Stimulated activated CD4-positive, alpha-beta T cell treated with anti-CD3 and anti-CD28 coated beads, Interleukin-4, amount 100 ng/mL, for 1 hour (primary cell): ENCODE results near the gene PLS1.
"Not testable (repeated sequence)": the region's sequence is repeated elsewhere in the genome, so short reads cannot be mapped to it uniquely, and the experiment has no call there.

Experiments
- DNase-seq: peaks from one replicate; pipeline ENCODE4 v3.0.0-alpha.2; 2020

PLS1 gene

DNA sequence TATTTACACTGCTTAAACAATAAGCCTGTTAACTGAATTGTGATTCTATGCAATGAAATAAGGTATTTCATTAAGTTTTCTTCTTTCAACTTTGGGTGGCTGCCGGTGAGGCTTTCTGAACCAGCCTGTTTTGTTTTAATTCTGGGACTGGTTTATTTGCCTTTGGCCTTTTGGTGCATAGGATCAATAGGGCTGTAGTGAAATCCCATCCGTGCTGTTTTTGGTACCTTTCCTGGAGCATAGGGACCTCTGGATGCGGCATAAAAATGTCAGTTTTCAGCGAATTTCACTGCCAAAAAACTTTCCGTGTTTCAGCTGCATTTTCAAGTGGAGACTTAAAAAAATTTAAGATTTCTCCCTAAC is 514 bp downstream of the PLS1 start:
- DNase-seq, result no peak

DNA sequence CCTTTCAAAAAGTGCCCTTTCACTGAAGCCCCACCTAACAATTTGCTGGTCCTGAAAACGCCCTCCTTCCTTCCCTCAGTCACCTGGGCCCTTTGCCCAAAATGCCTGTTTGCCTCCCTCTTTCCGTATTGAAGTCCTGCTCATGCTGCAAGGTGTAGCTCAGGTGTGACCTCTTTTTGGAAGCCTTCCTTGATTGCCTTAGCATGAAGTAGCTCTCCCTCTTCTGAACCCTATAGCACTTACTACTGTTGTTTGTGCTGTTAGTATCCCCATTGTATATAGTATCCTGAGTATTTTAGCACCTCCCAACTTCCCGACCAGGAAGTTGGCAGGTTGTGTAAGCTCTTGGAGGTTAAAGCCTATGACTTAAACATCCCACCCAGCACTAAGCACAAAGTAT is 1.7 kb downstream of the PLS1 start:
- DNase-seq, result no peak

DNA sequence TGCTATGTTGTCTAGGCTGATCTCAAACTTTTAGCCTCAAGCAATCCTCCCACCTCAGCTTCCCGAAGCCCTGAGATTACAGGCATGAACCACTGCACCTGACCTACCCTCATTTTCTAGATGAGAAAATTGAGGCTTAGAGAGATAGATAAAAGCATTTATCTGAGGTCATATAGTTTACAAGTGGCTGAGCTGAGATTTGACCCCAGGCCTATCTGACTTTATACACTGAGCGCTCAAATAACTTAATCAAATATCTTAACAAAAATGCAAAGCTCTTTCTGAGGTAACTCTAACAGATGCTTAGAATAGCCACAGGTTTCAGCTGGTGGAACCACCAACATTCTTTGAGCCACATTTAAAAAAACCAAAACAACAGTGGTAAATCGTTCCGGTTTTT is 5.5 kb downstream of the PLS1 start:
- DNase-seq, result no peak

DNA sequence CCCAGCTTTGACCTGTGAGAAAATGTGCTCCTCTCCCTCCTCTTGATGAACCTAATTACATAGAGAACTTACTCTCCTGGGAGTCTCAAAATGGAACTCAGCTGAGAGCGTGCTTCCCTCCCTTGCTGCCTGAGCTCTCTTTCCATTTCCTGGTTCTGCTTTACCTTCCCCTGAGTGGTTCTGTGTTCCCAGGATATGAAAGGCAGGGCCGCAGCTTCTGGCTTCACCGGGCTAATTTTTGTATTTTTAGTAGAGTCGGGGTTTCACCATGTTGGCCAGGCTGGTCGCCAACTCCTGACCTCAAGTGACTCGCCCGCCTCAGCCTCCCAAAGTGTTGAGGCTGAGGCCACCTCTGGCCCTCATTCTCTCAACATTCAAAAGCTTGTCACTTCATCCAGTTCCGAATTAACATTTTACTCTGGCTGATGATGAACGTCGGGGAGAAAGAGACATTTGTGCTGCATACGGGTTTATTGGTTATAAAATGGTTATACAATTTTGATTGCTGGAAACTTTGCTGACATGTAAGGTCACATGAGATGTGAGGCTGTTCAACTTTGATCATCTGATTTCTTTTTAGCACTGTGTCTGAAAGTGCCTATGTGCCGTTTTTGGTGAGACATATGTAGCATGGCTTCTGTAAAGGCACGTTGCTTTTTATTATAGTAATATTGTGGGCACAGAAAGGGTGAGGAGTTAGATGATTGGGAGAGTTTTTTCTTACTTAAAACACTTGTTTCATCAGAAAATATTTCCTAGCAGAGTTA is 6.6 kb downstream of the PLS1 start:
- DNase-seq, result no peak

DNA sequence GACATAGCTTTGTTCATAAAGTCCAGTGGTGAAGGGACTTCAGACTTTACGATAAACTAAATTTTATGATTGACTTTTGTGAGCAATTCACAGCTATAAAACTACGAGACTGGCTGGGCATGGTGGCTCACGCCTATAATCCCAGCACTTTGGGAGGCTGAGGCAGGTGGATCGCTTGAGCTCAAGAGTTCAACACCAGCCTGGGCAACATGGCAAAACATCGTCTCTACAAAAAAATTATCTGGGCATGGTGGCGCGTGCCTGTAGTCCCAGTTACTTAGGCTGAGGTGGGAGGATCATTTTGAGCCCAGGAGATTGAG is 7.2 kb downstream of the PLS1 start:
- DNase-seq, result not testable (repeated sequence)

DNA sequence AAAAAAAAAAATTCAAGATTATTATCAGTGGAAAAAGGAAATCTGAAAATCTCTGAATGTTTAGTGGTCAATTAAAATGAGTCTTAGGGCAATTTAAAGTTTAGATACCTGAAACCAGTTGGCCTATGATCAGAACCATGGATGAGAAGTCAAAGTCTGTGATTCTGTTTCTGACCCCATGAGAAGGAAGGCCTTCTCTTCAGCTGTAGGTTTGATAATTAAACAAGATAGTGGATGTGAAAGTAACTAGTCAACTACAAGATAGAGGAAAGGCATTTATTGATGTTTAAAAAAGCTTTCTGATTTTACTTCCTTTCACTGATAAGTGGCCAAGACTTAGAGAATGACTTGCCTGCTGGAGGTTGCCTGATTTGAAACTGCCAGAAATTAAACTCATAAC is 8.7 kb downstream of the PLS1 start:
- no peak for DNase-seq

DNA sequence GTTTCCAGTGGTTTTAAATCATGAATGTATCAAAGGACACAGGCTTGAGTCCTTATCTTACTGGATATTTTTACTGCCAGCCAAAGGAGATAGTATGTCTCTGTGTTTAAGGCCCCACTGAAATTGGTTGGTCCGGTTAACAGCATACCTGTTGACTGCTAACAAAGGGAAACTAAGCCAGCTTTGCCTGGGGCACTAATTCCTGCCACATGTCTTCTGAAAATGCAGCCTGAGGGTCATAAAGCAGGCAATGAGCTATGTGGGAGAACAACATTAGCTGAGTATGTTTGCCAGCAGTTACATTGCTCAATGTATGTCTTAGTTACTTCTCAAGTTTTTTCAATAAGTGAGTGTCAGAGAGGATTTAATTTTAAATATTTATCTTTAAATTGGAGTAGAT is 12.4 kb downstream of the PLS1 start:
- no peak for DNase-seq

DNA sequence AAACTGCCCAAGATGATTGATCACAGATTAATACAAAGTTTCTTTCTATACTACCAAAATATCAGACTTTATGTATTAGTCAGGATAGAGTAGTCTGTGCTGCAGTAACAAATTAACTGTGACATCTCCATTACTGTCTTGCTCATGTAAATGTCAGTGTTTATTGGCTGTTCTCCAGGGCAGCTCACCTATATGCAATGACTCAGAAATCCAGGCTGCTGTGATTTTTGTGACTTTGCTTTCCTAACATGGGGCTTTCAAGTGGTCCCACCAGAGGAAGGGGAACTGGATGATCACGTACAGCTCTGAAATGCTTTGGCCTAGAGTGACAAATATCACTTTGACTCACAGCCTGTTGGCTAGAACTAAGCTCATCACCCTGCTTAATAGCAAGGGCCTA is 12.9 kb downstream of the PLS1 start:
- no peak for DNase-seq

DNA sequence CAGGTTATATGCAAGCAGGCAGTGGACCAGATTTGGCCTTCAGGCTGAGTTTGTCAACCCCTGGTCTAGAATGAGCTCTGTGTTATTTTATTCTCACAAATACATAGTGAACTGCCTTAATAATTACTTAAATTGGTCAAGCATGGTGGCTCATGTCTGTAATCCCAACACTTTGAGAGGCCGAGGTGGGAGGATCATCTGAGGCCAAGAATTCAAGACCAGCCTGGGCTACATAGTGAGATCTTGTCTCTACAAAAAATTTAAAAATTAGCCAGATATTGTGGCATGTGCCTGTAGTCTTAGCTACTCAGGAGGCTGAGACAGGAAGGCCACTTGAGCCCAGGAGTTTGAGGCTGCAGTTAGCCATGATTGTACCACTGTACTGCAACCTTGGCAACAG is 15.0 kb downstream of the PLS1 start:
- no peak for DNase-seq

DNA sequence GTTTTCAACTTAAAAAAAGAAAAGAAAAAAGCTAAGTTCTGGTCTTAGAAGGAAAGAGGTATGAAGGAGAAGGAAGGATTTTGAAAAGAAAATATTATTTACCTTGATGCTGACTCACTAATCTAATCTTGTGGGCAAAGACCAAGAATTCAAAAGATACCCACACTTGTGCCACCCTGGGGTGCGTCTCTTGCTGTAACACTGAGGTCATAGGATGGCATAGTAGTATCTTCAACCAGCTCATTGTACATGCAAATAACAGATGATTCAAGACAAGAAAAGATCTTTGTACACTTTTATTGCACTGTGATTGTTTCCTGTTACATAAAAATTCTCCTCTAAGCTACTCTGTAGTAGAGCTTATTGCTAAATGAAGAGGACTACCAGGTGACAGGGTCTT is 17.3 kb downstream of the PLS1 start:
- DNase-seq, result no peak

DNA sequence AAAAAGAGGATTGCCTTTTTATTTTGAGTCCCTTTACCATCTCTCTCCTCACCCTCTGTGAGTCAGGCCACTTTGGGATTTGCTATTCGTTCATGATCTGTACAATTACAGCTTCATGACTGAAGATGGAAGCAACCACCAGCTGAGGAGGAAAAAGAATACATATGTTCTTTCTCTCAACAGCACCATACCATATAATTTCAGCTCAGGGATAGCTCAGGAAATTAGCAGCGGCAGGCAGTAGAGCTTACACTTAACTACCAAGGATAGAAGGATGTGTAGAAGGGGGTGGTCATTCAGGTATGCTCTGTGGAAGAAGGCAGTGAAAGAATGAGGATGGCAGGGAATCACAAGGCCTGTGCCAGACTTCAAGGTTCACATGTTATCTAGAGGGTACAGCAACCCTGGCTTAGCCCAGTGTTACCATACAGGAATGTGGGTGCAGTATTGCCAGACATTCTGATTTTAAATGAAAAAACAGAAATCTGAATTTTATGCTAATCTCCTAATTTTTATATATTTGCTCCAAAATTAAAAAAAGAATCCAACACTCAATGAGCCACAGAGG is 17.9 kb downstream of the PLS1 start:
- DNase-seq, result no peak

DNA sequence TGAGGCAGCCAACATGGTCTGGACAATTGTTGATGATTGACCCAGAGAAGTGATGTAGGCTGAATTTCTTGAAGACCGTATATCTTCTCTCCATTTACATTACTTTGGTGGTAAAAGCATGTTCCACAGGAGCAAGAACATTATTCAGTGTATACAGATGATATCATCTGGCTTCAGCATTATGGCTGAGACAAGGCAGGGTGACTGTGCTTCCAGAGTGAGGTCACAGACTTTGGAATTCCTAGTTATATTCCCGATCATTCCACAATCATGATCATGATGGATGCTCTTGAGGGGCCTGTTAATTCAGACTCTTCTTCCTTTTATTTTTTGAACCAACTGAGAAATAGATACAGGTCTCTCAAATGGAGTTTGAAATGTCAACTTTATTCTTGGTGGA is 19.0 kb downstream of the PLS1 start:
- no peak for DNase-seq

DNA sequence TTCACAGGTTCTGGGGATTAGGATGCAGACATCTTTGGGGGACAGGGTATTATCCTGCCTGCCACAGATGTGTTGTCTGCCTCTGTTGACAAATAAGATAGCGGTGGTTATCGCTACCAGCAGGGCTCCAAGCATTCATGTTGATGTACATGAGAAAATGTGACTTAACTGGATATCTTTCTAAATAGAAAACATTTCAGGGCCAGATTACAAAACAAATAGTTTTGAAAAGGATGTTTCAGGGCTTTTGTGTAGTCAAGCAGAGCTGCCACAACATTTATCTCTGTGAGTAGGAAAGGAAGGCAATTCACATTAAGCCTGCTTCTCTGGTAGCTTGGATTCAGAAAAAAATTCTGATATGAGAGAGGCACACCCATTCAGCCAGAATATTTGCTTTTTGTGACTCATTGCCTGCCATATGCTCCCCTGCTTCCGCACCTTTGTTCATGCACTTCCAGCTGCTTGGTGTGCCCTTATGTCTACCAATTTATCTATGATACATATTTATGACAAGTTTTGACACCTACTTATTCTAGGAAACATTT is 22.8 kb downstream of the PLS1 start:
- no peak for DNase-seq

DNA sequence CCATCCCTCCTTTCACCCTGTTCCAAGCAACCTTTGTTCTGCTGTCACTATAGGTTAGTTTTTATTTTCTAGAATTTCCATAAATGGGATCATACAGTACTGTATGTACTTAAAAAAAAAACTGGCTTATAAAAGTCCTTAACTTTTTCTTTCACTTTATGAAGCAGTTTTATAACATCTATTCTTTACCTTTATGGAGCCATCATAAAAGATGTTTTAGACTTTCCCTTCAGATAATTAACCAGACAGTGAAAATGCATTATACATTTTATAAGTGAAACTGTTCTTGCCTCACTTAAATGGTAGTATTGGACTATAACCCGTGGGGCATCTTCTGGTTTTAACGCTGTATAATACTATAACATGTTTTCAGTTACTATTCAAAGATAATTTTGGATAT is 26.2 kb downstream of the PLS1 start:
- no peak for DNase-seq

DNA sequence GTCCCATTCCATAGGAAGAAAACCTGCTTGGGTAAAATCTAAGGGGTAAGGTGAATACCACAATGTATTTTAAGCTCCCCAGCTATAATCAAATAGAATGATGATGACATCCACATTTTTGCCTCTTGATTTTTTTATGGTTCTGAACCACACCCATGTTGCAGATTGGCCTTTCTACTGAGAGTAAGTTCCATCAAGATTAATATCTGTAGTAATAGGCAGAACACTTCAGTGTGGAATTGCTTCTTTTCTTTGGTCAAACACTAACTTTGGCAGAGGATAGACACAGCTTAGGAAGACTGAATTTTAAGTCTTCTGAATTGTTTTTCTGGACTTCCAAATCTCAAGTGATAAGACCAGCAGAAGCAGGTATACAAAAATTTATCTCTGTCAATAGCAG is 27.0 kb downstream of the PLS1 start:
- no peak for DNase-seq

DNA sequence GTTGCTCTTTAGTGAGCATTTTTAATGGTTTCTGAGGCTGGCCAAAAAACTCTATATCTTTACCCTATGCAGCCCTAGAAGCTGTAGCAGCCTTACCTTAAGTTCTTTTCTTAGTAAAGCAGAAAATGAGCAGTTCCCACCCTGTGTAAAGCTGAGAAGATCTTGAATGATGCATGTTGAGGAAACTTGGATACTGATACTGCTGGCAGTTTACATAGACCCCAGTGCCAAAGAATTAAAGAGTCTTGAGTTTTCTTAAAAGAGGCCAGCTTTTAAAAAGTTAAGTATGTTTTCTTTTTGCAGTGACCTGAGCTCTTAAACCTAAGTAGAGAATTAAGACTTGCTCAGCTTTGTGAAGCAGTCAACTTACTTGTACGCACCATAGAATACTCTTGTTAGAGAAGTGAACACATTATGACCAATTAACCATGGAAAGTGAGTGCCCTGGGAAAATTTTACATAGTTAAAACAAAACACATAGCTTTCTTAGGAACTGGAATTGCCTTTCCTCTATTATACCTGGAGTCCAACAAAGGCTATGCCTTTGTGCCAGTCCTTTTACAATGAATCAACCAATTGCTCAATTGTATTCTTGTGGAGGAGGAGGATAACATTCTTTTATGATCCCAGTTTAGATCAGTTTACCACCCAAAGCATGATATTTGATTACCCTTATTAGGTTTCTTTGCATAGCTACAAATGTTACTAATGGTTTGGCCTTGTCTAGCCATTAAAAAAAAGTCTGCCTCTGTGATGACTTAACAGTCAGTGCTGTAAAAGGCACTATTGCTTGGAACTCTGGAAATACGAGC is 28.4 kb downstream of the PLS1 start:
- DNase-seq, result no peak

DNA sequence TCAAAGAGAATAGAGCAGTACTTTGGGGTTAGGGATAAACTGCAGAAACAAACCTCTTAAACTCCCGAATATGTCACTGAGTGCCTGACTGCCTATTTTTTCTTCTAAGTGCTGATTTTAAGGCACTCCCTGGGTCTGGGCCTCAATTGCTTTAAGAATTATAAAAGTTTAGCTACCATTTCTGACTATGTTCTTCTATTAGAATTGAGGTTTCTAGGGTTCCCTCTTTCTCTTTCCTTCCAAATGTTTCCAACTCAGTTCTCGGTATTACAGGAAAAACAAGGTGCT is 28.9 kb downstream of the PLS1 start:
- no peak for DNase-seq

DNA sequence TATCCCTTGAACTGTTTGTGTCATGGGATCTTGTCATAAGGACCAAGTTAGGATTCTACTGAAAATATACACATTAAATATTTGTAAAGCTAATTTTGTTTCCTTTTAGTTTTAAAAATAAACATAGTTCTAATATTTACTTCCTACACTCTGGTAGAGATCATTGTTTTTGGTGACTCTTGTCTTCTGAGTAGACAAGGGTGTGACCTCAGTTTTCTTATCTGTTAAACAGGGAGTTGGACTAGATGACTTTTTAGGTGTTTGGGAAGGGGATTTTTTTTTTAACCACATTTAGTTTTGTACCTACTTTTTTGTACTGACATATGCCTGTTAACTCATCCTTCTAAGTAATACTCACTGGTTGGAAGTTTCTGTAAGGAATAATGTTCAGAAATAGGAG is 30.8 kb downstream of the PLS1 start:
- DNase-seq, result no peak

DNA sequence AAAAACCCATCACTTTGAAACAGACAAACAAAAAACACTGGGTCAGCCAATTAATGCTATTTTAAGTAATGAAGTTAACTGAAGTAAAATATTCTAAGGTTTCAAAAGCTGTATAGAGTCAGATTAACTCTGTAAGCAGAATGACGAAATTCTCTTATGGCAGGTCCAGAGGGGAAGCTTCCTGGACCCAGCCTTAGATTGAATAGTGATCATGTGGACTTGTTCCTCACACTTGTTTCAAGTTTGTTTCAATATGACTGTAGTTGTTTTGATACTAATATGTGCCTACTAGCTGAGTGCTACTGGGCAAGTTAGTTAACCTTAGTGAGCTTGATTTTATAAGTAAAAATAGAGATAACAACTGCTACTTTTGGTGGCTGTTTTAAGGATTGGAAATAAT is 32.6 kb downstream of the PLS1 start:
- DNase-seq, result no peak

DNA sequence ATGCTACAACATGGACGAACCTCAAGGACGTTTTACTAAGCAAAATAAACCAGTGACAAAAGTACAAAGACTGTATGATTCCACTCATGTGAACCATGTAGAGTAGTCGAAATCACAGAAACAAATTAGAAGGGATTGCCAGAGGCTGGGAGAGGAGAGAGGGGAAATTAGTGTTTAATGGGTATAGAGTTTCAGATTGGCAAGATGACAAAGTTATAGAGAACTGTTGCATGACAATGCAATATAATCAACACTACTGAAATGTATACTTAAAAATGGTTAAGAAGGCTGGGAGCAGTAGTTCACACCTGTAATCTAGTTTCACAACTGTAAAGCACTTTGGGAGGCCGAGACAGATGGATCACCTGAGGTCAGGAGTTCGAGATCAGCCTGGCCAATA is 36.9 kb downstream of the PLS1 start:
- DNase-seq, result no peak

DNA sequence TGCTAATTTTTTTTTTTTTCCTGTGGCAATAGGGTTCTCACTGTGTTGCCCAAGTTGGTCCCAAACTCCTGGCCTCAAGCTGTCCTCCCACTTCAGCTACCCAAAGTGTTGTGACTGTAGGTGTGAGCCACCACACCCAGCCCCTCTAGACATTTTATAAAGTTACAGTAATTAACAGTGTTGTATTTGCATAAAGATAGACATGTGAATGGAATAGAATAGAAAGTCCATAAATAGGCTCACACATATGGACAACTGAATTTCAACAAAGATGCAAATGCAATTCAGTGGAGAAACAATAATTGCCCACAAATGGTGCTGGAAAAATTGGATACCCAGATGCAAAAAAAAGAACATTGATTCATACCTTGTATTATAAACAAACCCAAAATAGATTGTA is 39.9 kb downstream of the PLS1 start:
- DNase-seq, result no peak

DNA sequence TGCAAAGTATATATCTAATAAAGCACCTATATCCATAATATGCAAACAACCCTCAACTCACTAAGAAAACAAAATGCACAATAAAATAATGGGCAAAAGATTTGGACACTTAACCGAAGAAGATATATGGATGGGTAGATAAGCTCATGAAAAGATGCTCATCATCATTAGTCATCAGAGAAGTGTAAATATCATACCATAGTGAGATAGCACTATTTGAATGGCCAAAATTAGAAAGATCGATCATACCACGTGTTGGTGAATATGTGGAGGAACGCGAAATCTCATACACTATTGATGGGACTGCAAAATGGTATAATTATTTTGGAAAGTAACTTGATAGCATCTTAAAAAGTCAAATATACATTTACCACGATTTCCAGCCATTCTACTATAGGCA is 40.5 kb downstream of the PLS1 start:
- DNase-seq, result no peak

DNA sequence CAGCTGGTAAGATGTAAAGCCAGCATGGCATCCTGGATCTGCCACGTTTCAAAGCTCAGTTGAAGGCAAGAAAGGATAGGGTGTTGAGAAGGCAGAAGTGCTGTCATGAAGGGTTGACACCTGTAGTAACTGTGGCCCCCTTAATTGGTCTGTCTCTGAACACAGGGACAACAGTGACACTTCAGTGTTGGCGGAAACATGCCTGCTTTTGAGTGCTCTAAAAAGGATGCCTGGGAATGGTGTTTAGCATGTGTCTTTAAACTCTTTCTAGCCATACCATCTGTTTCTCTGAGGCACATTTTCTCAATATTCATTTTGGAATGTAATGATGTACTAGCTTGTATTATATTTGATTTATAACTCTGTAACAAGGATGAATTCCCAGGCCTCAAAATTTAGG is 42.1 kb downstream of the PLS1 start:
- no peak for DNase-seq

DNA sequence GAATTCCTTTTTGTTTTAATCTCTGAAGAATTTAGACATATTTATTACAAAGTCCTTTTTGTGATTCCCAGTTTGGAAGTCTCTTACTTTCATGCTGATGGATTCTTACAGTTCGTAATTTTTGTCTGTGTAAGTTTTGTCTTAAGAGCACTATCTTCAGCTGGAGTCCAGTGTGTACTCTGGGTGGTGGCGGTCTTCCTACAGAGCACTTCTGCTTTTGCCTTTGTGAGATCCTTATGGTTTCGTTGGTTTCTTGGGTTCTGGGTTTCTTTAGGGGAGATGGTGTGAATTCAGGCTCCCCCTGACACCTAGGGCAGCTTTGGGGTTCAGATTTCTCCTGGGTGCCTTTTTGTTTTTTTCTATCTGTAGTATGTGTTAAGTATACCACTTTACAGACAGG is 45.3 kb downstream of the PLS1 start:
- DNase-seq, result no peak

DNA sequence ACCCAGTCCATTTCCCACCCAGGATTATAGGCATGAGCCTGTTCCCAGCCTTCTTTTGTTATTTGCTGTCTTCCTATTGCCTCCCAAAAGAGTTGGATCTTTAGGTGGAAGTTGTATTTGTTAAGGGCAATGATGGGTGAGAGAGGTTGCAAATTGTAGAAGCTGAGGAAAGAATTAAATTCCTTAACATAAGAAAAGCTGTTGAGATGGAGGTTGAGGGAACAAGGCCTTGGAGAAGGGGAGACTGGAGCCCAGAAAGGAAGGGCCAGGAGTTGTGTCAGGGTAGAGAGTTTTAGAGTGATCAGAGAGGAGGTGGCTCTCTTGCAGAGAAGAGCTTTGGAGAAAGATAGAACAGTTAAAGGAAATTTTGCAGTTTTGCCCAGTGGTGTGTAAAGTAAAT is 46.8 kb downstream of the PLS1 start:
- no peak for DNase-seq
